Right atrium auricular region (tissue), 2 donors: ENCODE measurements around the gene GPC6. TPM values are rescaled to one million over a fixed set of nuclear protein-coding genes. Genes with fewer than 3 reads are reported as not detected.

ENCODE experiments used
- DNase-seq: peaks from one replicate; pipeline ENCODE4 v3.0.0-alpha.2; 2019; ENCODE audit warnings: low spot score
- H3K27ac ChIP-seq, 2 donors: fragments of 200-600 bp; sonication (generic); 1 replicate in 1 of 2; 2 replicates in 1 of 2; pipeline ENCODE4 v1.5.1; 2016 to 2019
- H3K27me3 ChIP-seq, 2 donors: fragments of 200-600 bp; sonication (generic); one replicate each; pipeline versions ENCODE4 v1.5.1 to v1.6.0; 2017 to 2019
- H3K36me3 ChIP-seq: fragments of 200-600 bp; sonication (generic); one replicate; pipeline ENCODE4 v1.5.1; 2016
- H3K4me1 ChIP-seq, 2 donors: fragments of 200-600 bp; sonication (generic); one replicate each; pipeline versions ENCODE4 v1.5.1 to v1.6.0; 2017 to 2019
- H3K4me3 ChIP-seq, 2 donors: fragments of 200-600 bp; sonication (generic); 1 replicate in 1 of 2; 2 replicates in 1 of 2; pipeline ENCODE4 v1.5.1; 2017 to 2019; ENCODE audit warnings: mild to moderate bottlenecking in 1 of 2, moderate library complexity in 1 of 2
- H3K9me3 ChIP-seq, 2 donors: fragments of 200-600 bp; sonication (generic); one replicate each; pipeline ENCODE4 v1.5.1; 2019
- total RNA-seq, 2 donors: library from RNA; depleted of rRNA; stranded (reverse); fragments of >200 nt; gene quantifications; one replicate each; pipeline ENCODE4 v1.1.0, GENCODE V29; 2016
- TF ChIP-seq, protein P1 (sequence below), 2 donors: fragments of 200-600 bp; sonication (generic); IDR thresholded peaks; one replicate each; pipeline ENCODE4 v1.5.1; 2019; ENCODE audit warnings: antibody characterized with exemption in 2 of 2

GPC6 gene
- total RNA-seq, 2 donors from 2014 or later = 1.3 to 3.8 TPM

- no peak for DNase-seq
- Histone ChIP-seq H3K27ac (no peak overlapping the region), H3K4me1 (peaks cover 0 to 12% of the 10 kb centered on the region in 2 donors), H3K27me3 (no peaks in the 10 kb centered on the region), H3K9me3 (no peaks in the 10 kb centered on the region), H3K4me3 (no peak overlapping the region), H3K36me3 (no peaks in the 10 kb centered on the region)
- TF ChIP-seq, protein P1, sequence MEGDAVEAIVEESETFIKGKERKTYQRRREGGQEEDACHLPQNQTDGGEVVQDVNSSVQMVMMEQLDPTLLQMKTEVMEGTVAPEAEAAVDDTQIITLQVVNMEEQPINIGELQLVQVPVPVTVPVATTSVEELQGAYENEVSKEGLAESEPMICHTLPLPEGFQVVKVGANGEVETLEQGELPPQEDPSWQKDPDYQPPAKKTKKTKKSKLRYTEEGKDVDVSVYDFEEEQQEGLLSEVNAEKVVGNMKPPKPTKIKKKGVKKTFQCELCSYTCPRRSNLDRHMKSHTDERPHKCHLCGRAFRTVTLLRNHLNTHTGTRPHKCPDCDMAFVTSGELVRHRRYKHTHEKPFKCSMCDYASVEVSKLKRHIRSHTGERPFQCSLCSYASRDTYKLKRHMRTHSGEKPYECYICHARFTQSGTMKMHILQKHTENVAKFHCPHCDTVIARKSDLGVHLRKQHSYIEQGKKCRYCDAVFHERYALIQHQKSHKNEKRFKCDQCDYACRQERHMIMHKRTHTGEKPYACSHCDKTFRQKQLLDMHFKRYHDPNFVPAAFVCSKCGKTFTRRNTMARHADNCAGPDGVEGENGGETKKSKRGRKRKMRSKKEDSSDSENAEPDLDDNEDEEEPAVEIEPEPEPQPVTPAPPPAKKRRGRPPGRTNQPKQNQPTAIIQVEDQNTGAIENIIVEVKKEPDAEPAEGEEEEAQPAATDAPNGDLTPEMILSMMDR (IDR thresholded peaks at IDR 0.05) = no peak
These were observed 5.3 kb downstream of the GPC6 start for GRCh38 chr13:93231867-93232266.

DNA sequence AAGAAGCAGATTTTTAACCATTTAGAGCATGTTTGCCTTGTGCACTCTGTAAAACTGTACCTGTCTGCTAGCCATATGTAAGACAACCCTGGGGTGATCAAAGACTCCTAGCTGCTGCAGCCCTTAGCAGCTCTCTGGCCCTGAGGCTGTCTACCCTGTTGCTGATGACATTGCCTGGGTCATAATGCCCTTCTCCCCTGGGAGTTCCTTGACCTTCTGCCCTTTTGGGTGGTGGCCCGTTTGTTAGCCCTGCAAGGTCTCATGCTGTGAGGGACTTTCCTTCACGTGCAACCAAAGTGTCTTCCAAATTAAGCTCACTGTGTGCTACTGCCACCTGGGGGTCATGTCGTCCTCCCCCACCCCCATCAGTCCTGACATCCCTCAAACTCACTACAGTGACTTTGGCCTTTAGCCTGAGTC is 7.4 kb downstream of the GPC6 start:
- TF ChIP-seq, protein P1 (IDR thresholded peaks at IDR 0.05) = no peak
- no peaks in the 10 kb centered on the region for H3K27me3 ChIP-seq
- H3K36me3 ChIP-seq = no peaks in the 10 kb centered on the region
- peaks cover 0 to 17% of the 10 kb centered on the region in 2 donors for H3K9me3 ChIP-seq
- H3K27ac ChIP-seq = no peak overlapping the region
- DNase-seq = no peak
- H3K4me1 ChIP-seq = no peaks in the 10 kb centered on the region
- H3K4me3 ChIP-seq = no peak overlapping the region

- no peak overlapping the region for H3K4me3 ChIP-seq
- DNase-seq = no peak
- H3K27ac ChIP-seq = no peak overlapping the region
- H3K27me3 ChIP-seq = no peaks in the 10 kb centered on the region
- no peaks in the 10 kb centered on the region for H3K4me1 ChIP-seq
- no peaks in the 10 kb centered on the region for H3K36me3 ChIP-seq
- H3K9me3 ChIP-seq = peaks cover 0 to 21% of the 10 kb centered on the region in 2 donors
- TF ChIP-seq, protein P1 (IDR thresholded peaks at IDR 0.05) = no peak
These were observed 7.9 kb downstream of the GPC6 start for GRCh38 chr13:93234459-93234858.

DNA sequence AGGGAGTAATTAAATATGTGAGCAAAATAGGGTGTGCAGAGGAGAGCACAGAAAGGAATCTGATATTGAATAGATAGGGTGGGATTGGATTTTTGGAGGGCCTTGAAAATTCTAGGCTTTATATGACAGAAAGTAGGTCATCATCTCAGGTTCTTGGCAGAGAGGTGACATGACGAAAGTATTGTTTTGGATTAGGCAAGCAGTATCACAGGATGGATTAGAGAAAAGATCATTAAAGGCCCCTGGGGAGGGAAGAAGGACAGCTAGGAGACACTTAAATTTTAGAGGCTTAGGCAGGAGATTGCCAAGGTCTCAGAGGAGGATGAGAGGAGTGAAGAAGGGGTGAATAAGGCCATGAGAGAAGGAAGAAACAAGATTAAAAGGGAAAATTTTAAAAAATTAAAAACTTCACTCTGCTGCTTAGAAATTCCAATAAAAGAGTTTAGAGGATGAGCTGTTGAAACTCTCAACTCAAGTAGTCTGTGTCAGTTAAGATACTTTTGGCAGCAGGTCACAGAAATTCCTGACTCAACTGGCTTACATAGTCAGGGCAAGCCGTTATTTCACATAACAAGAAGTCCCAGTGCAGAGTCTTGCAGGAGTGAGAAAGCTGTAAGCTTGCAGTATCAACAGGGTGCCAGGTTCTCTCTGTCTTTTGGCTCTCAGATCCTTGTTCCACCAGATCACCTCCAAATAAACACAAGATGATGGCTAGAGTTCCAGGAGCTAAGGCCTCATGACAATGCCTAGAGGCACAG is 8.8 kb downstream of the GPC6 start:
- no peaks in the 10 kb centered on the region for H3K4me1 ChIP-seq
- DNase-seq = no peak
- no peaks in the 10 kb centered on the region for H3K36me3 ChIP-seq
- TF ChIP-seq, protein P1 (IDR thresholded peaks at IDR 0.05) = no peak
- H3K27ac ChIP-seq = no peak overlapping the region
- H3K4me3 ChIP-seq = no peak overlapping the region
- H3K27me3 ChIP-seq = no peaks in the 10 kb centered on the region
- H3K9me3 ChIP-seq = peaks cover 0 to 28% of the 10 kb centered on the region in 2 donors

DNA sequence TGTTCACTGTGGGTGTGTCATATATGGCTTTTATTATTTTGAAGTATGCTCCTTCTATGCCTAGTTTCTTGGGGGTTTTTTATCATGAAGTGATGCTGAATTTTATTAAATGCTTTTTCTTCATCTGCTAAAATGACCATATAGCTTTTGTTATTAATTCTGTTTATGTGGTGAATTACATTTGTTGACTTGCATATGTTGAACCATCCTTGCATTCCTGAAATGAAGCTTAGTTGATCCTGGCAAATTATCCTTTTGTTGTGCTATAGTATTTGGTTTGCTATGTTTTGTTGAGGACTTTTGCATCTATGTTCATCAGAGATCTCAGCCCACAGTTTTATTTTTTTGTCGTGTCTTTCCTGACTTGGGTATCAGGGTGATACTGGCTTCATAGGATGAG is 12.1 kb downstream of the GPC6 start:
- H3K36me3 ChIP-seq = no peaks in the 10 kb centered on the region
- no peak overlapping the region for H3K27ac ChIP-seq
- H3K9me3 ChIP-seq = peaks cover 0 to 28% of the 10 kb centered on the region in 2 donors
- no peak for DNase-seq
- no peaks in the 10 kb centered on the region for H3K27me3 ChIP-seq
- peaks cover 0 to under 1% of the 10 kb centered on the region in 2 donors for H3K4me1 ChIP-seq
- H3K4me3 ChIP-seq = no peak overlapping the region
- TF ChIP-seq, protein P1 (IDR thresholded peaks at IDR 0.05) = no peak
